SK-N-MC (cell line): ENCODE data around the gene GTF3C2.

Source experiments
- EZH2 ChIP-seq: fragments of 200-600 bp; sonication (generic); IDR thresholded peaks from one replicate; pipeline ENCODE4 v1.6.1; 2017; ENCODE audit warnings: antibody characterized with exemption
- FOXP2 ChIP-seq: optimal IDR thresholded peaks from 2 replicates; pipeline ENCODE3; 2011; ENCODE audit warnings: mild to moderate bottlenecking, moderate library complexity; ENCODE audit not compliant: insufficient read depth; ENCODE audit errors: extremely low read length, control extremely low read depth
- POLR2AphosphoS5 ChIP-seq: IDR thresholded peaks from 2 replicates; pipeline ENCODE4 v1.6.1; 2012; ENCODE audit warnings: mild to moderate bottlenecking, low read depth, low read length, borderline replicate concordance

DNA sequence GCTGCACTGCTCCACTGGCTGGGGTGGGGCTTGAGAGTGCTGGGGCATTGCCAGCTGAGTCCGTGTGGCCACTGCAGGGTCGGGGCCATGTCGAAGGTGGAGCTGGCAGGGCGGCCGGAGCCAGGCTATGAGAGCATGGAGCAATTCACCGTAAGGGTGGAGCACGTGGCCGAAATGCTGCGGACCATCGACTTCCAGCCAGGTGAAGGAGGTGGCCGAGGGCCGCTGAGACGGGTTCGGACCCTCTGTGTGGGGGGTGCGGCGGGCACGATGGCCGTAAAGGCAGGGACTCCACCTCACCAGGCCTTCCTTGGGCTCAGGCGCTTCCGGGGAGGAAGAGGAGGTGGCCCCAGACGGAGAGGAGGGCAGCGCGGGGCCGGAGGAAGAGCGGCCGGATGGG is 50.4 kb downstream of the GTF3C2 start:
- TF ChIP-seq POLR2AphosphoS5 = no peak
- TF ChIP-seq EZH2 = no peak
- TF ChIP-seq FOXP2 = no peak
